Body of pancreas (tissue), 4 donors: ENCODE results near the gene RINT1. TPM values are rescaled to one million over a fixed set of nuclear protein-coding genes. Genes with fewer than 3 reads are reported as not detected.
"Not testable (repeated sequence)": the region's sequence is repeated elsewhere in the genome, so short reads cannot be mapped to it uniquely, and the experiment has no call there.

ENCODE experiments used
- ATAC-seq: fragments of 150-250 bp; one replicate; pipeline ENCODE4 v1.9.1; 2016
- DNase-seq, 4 donors: peaks; one replicate each; pipeline ENCODE4 v3.0.0-alpha.2; 2019
- H3K27ac ChIP-seq, 4 donors: fragments of 200-600 bp; sonication (generic); 1 replicate in 3 of 4; 2 replicates in 1 of 4; pipeline versions ENCODE4 v1.5.1 to v1.6.1; 2016 to 2019; ENCODE audit warnings: mild to moderate bottlenecking in 1 of 4, mixed read lengths in 1 of 4, moderate library complexity in 1 of 4
- H3K27me3 ChIP-seq, 2 donors: fragments of 200-600 bp; sonication (generic); one replicate each; pipeline ENCODE4 v1.6.0; 2016; ENCODE audit warnings: mild to moderate bottlenecking in 1 of 2
- H3K36me3 ChIP-seq, 2 donors: fragments of 200-600 bp; sonication (generic); replicated peaks in 1 of 2; 2 replicates each; pipeline ENCODE4 v1.5.1; 2016; ENCODE audit warnings: low read depth in 2 of 2; ENCODE audit not compliant: insufficient read depth in 1 of 2
- H3K4me1 ChIP-seq: fragments of 200-600 bp; sonication (generic); one replicate; pipeline ENCODE4 v1.6.0; 2016
- H3K4me3 ChIP-seq, 2 donors: fragments of 200-600 bp; sonication (generic); 1 replicate in 1 of 2; 2 replicates in 1 of 2; pipeline ENCODE4 v1.5.1; 2016 to 2019
- H3K9me3 ChIP-seq, 3 donors: fragments of 200-600 bp; sonication (generic); 1 replicate in 2 of 3; 2 replicates in 1 of 3; pipeline ENCODE4 v1.5.1; 2016
- POLR2A ChIP-seq, 3 donors: fragments of 450-650 bp; IDR thresholded peaks; one replicate each; pipeline ENCODE4 v1.6.1; 2016; ENCODE audit warnings: antibody characterized with exemption in 3 of 3, mild to moderate bottlenecking in 2 of 3
- WGBS, 2 donors: methylation state at CpG; one replicate each; pipeline ENCODE4 v1.1.5; 2017; 5-methylcytosine and 5-hydroxymethylcytosine counted together
- intact Hi-C: fragments of 100-400 bp; cut with DNase I; formaldehyde crosslinking; loops from one replicate; pipeline ENCODE4 v1.15.1; 2023
- total RNA-seq, 2 donors: library from RNA; depleted of rRNA; stranded (reverse); fragments of >200 nt; gene quantifications; one replicate each; pipeline ENCODE4 v1.1.0, GENCODE V29; 2016
- TF ChIP-seq, protein P1 (sequence below), 7 experiments: fragments of 450-650 bp in 4 of 7; fragments of 200-600 bp in 3 of 7; sonication (generic) in 3 of 7; IDR thresholded peaks; one replicate each; pipeline ENCODE4 v1.5.1; 2016 to 2019; ENCODE audit warnings: antibody characterized with exemption in 7 of 7

RINT1 gene
- total RNA-seq, 2 donors from 2014 or later = 26.5 to 33.0 TPM

DNA sequence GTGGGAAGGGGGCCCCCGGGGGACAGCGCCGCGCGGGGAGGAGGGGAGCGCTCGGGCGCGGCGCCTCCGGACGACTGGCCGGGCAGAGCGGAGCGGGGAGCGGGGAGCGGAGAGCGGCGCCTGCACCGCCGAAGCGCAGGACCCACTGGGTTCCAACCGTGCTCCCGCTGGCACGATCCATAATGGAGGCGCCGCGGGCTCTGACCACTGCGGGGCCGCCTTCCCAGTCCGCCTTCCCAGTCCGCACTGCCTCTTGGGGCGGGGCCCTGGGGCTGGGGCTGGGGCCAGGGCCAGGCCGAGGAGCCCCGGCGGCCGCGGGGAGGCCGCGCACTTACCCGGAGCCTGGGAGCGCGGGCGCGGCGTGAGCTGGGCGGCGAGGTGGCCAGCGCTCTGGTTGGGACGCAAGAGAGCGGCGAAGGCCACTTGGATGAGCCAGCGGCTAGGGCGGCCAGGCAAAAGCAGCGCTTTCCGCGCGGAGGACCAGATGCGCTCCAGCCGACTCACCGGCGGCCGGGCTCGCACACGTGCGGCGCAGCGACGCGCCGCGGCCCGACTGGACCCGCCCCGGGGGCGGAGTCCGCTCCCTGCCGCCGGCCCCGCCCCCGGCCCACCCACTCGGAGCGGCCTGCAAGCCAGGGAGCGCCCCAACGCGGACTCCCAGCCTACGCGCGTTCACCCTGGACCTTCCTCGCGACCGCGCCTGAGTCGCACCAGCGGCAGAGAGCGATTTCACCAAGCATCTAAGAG, 10.1 kb upstream of the RINT1 start, which contains the start of gene PUS7:
TSS of gene PUS7 (minus strand) at position 555 of the 747 bp plus-strand sequence. CDS start 13,759 bp downstream, outside the sequence.
- 0% methylated on average over 6 to 87 of the region's 96 CpGs for WGBS, 2 donors
- Histone ChIP-seq H3K36me3 (no peaks in the 10 kb centered on the region), H3K27ac (peak within 1 kb of the TSS; percentile 77 to 95 (median 94)), H3K27me3 (no peaks in the 10 kb centered on the region), H3K4me3 (peak within 1 kb of the TSS; percentile 62 to 87), H3K4me1 (peaks cover 17% of the 10 kb centered on the region), H3K9me3 (no peaks in the 10 kb centered on the region)
- DNase-seq = peak; percentile 87 to 92 (median 90)
- intact Hi-C loops = no loop called here
- ATAC-seq = peak; percentile 95
- TF ChIP-seq, protein P1, sequence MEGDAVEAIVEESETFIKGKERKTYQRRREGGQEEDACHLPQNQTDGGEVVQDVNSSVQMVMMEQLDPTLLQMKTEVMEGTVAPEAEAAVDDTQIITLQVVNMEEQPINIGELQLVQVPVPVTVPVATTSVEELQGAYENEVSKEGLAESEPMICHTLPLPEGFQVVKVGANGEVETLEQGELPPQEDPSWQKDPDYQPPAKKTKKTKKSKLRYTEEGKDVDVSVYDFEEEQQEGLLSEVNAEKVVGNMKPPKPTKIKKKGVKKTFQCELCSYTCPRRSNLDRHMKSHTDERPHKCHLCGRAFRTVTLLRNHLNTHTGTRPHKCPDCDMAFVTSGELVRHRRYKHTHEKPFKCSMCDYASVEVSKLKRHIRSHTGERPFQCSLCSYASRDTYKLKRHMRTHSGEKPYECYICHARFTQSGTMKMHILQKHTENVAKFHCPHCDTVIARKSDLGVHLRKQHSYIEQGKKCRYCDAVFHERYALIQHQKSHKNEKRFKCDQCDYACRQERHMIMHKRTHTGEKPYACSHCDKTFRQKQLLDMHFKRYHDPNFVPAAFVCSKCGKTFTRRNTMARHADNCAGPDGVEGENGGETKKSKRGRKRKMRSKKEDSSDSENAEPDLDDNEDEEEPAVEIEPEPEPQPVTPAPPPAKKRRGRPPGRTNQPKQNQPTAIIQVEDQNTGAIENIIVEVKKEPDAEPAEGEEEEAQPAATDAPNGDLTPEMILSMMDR (IDR thresholded peaks at IDR 0.05) = peak in 1 of 7 experiments; percentile 9
- peak; percentile 74 to 76 (median 74) for TF ChIP-seq POLR2A (IDR thresholded peaks at IDR 0.05)

- H3K4me3 ChIP-seq, DNase-seq, intact Hi-C loops, H3K27ac ChIP-seq, H3K9me3 ChIP-seq, H3K36me3 ChIP-seq, H3K27me3 ChIP-seq, ATAC-seq: not testable (repeated sequence)
- 89 to 93% methylated on average over 11 of the region's 11 CpGs for WGBS, 2 donors
- H3K4me1 ChIP-seq = peaks cover 17% of the 10 kb centered on the region
Measured at GRCh38 chr7:105524423-105524822, 7.6 kb upstream of the RINT1 start.

- WGBS, 2 donors = 66 to 93% methylated on average over 4 of the region's 4 CpGs
Measured at GRCh38 chr7:105524840-105525239, 7.2 kb upstream of the RINT1 start.

DNA sequence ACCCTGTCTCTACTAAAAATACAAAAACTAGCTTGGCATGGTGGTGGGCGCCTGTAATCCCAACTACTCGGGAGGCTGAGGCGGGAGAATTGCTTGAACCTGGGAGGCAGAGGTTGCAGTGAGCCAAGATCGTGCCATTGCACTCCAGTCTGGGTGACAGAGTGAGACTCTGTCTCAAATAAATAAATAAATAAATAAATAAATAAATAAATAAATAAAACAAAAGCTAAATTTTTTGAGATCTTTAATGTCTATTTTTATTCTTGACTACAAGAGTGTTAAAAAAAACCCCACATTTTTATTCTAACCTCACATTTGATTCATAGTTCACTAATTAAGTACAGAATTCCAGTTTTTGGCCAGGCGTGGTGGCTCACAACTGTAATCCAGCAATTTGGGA, 4.3 kb upstream of the RINT1 start:
- H3K4me3 ChIP-seq, ATAC-seq, DNase-seq, intact Hi-C loops, H3K27ac ChIP-seq, H3K9me3 ChIP-seq, H3K36me3 ChIP-seq, H3K4me1 ChIP-seq, H3K27me3 ChIP-seq: not testable (repeated sequence)
- WGBS, 2 donors = 83 to 92% methylated on average over 5 of the region's 5 CpGs

More at GRCh38 chr7:105524840-105525239, 7.2 kb upstream of the RINT1 start:
- H3K9me3 ChIP-seq = no peaks in the 10 kb centered on the region
- DNase-seq (no peak), ATAC-seq (no peak)
- H3K27me3 ChIP-seq = no peaks in the 10 kb centered on the region
- H3K4me1 ChIP-seq = peaks cover 17% of the 10 kb centered on the region
- intact Hi-C loops = no loop called here
- no peak overlapping the region for H3K4me3 ChIP-seq
- no peak overlapping the region for H3K27ac ChIP-seq
- H3K36me3 ChIP-seq = no peaks in the 10 kb centered on the region
- TF ChIP-seq POLR2A (IDR thresholded peaks at IDR 0.05) = no peak
- TF ChIP-seq, protein P1 (IDR thresholded peaks at IDR 0.05) = no peak

DNA sequence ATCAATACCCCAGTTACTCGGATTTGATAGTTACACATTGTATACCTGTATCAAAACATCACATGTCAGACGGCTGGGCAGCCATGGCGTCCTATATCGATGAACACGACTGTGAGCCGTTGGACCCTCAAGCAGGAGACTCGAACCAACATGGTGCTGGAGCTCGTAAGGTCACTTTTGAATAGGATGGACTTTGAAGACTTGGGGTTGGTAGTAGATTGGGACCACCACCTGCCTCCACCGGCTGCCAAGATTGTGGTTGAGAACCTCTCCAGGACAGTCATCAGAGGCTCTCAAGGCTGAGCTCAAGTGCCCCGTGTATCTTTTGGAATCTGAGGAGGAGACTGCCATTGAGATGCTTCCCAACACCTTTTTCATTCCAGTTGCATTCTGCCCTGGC, 1.9 kb upstream of the RINT1 start:
- H3K4me3 ChIP-seq = no peak overlapping the region
- ATAC-seq = no peak
- H3K27ac ChIP-seq = no peak overlapping the region
- H3K36me3 ChIP-seq = no peaks in the 10 kb centered on the region
- no peaks in the 10 kb centered on the region for H3K27me3 ChIP-seq
- no peak for TF ChIP-seq POLR2A (IDR thresholded peaks at IDR 0.05)
- TF ChIP-seq, protein P1 (IDR thresholded peaks at IDR 0.05) = no peak
- no peaks in the 10 kb centered on the region for H3K9me3 ChIP-seq
- 84 to 86% methylated on average over 10 of the region's 10 CpGs for WGBS, 2 donors
- intact Hi-C loops = no loop called here
- H3K4me1 ChIP-seq = peaks cover 16% of the 10 kb centered on the region
- DNase-seq = no peak
